ENCODE results near the gene NLE1. TPM values are rescaled to one million over a fixed set of nuclear protein-coding genes. Genes with fewer than 3 reads are reported as not detected.
A peak's percentile ranks its signal among the peaks of the same experiment; 100 is the strongest.

The NLE1 gene
- total and polyA plus RNA-seq, 8 donors = 6.4 to 32.2 (median 14.3) TPM

- WGBS, 2 donors = 95 to 100% methylated on average over 2 of the region's 2 CpGs
- H3K9me3 ChIP-seq = no peaks in the 10 kb centered on the region
- intact Hi-C loops (cut with DNase I) = no loop called here
- H3K4me3 ChIP-seq = no peak overlapping the region
- FAIRE-seq = no peak
- no peak for TF ChIP-seq CTCF (IDR thresholded peaks at IDR 0.05)
- H3K27ac ChIP-seq = no peak overlapping the region
- no peaks in the 10 kb centered on the region for H3K4me1 ChIP-seq
- H3K36me3 ChIP-seq = peaks cover 0 to 15% (median 0%) of the 10 kb centered on the region in 3 donors
- no peaks in the 10 kb centered on the region for H3K27me3 ChIP-seq
- no peak for ATAC-seq
- DNase-seq = no peak
Observed at GRCh38 chr17:35101725-35102124, 40.4 kb downstream of the NLE1 start.

- no peak for DNase-seq
- H3K4me3 ChIP-seq = no peak overlapping the region
- FAIRE-seq = no peak
- peaks cover 0 to 15% (median 0%) of the 10 kb centered on the region in 3 donors for H3K36me3 ChIP-seq
- 91 to 92% methylated on average over 14 of the region's 14 CpGs for WGBS, 2 donors
- H3K9me3 ChIP-seq = no peaks in the 10 kb centered on the region
- H3K27me3 ChIP-seq = no peaks in the 10 kb centered on the region
- intact Hi-C loops (cut with DNase I) = no loop called here
- H3K27ac ChIP-seq = no peak overlapping the region
- no peaks in the 10 kb centered on the region for H3K4me1 ChIP-seq
- ATAC-seq = no peak
- no peak for TF ChIP-seq CTCF (IDR thresholded peaks at IDR 0.05)
Observed at GRCh38 chr17:35101036-35101435, 41.1 kb downstream of the NLE1 start.

- H3K4me1 ChIP-seq = no peaks in the 10 kb centered on the region
- H3K36me3 ChIP-seq = peaks cover 0 to 15% (median 0%) of the 10 kb centered on the region in 3 donors
- no peak for FAIRE-seq
- ATAC-seq = peak in 2 of 4 donors; percentile 58 to 74
- H3K27ac ChIP-seq = no peak overlapping the region
- intact Hi-C loops (cut with DNase I) = loop anchor here in 1 of 3 donors (10.0 kb wide), 1 partner anchor 95 kb away; no protein-coding TSS in a partner anchor
- no peaks in the 10 kb centered on the region for H3K9me3 ChIP-seq
- WGBS, 2 donors = 85 to 90% methylated on average over 3 of the region's 3 CpGs
- DNase-seq = no peak
- TF ChIP-seq CTCF (IDR thresholded peaks at IDR 0.05) = no peak
- H3K27me3 ChIP-seq = no peaks in the 10 kb centered on the region
- H3K4me3 ChIP-seq = no peak overlapping the region
Observed at GRCh38 chr17:35099908-35100307, 42.2 kb downstream of the NLE1 start.

GRCh38 chr17:35097776-35098175 is 44.3 kb downstream of the NLE1 start:
- Histone ChIP-seq H3K27ac (no peak overlapping the region), H3K36me3 (peaks cover 0 to 15% (median 0%) of the 10 kb centered on the region in 3 donors), H3K9me3 (no peaks in the 10 kb centered on the region), H3K4me1 (no peaks in the 10 kb centered on the region), H3K4me3 (no peak overlapping the region), H3K27me3 (no peaks in the 10 kb centered on the region)
- 90 to 98% methylated on average over 2 of the region's 2 CpGs for WGBS, 2 donors
- FAIRE-seq (no peak), DNase-seq (no peak), ATAC-seq (no peak)
- TF ChIP-seq CTCF (IDR thresholded peaks at IDR 0.05) = no peak
- intact Hi-C loops (cut with DNase I) = loop anchor here in 1 of 3 donors (10.0 kb wide), 1 partner anchor 93 kb away; no protein-coding TSS in a partner anchor

- 94 to 98% methylated on average over 1 of the region's 1 CpG for WGBS, 2 donors
- TF ChIP-seq CTCF (IDR thresholded peaks at IDR 0.05) = no peak
- no peak for FAIRE-seq
- peaks cover 0 to 4% (median 0%) of the 10 kb centered on the region in 3 donors for H3K36me3 ChIP-seq
- H3K4me1 ChIP-seq = no peaks in the 10 kb centered on the region
- ATAC-seq = no peak
- intact Hi-C loops (cut with DNase I) = loop anchor here in 1 of 3 donors (10.0 kb wide), 1 partner anchor 91 kb away; no protein-coding TSS in a partner anchor
- no peak for DNase-seq
- H3K4me3 ChIP-seq = no peak overlapping the region
- no peaks in the 10 kb centered on the region for H3K27me3 ChIP-seq
- H3K9me3 ChIP-seq = no peaks in the 10 kb centered on the region
- no peak overlapping the region for H3K27ac ChIP-seq
Observed at GRCh38 chr17:35095741-35096140, 46.4 kb downstream of the NLE1 start.
